Glomerular visceral epithelial cell (primary cell): ENCODE data around the gene MDC1.
A peak's percentile ranks its signal among the peaks of the same experiment; 100 is the strongest.

ENCODE experiments used
- DNase-seq: peaks from one replicate; pipeline ENCODE4 v3.0.0-alpha.2; 2016; ENCODE audit errors: extremely low spot score

Gene MDC1

DNA sequence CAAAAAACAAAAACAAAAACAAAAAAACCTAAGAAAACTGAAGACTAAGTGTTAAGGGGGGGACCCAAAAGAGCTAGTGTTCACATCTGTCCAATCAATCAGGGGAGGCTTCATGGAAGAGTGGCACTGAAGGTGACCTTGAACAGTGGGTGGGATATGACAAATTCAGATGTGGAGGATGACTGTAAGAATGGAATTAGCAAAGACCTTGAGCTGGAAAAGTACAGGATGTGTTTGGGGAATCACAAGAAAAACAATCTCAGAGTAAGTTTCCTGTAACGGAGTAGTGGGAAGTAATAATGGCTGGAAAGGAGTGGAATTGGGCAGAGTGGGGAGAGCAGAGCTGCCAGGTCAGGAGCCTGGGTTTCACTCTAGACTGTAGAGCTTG, 30.2 kb upstream of the MDC1 start:
- no peak for DNase-seq

- DNase-seq = peak; percentile 97
Measured at GRCh38 chr6:30744054-30744805, 27.1 kb upstream of the MDC1 start, which contains the start of gene IER3. IER3 (minus strand) TSS chr6:30744547; CDS start chr6:30744518, 29 bp downstream.

DNA sequence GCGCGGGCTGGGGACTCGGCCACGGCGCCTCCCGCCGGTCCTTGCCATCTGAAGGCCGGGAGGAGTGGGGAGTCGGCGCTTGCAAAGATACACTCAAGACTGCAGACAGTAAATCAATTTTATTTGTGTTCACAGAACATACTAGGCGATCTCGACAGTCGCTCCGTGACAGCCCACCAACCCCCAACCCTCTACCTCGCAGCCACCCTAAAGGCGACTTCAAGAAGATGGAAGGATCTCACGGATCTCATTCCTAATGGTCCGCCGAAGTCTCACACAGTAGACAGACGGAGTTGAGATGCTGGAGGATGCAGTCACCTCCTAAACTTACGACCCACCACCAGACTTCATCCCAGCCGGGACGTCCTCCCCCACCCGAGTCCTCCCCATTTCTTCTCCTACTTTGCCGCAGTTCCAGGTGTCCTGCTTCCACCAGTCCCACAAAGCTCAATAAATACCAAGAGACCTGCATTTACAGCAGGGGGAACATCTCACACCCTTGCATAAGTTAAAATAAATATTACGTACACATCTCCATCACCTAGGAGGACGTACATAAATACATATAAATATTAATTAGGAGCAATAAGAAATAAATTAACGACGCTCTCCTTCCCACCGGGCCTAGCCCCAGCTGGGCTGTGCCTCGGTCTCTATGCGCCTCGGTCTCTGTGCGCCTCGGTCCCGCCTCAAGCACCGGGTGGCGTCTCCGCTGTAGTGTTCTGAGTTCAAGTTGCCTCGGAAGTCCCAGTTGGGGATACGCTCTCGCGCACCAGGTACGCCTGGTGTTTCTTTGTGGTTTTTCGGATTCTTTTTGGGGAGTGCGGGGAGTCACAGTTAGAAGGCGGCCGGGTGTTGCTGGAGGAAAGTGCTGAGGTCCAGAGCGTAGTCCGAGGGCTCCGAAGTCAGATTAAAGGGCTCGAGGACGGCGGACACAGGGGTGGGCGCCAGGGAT, 26.3 kb upstream of the MDC1 start:
- peak; percentile 43 for DNase-seq

DNA sequence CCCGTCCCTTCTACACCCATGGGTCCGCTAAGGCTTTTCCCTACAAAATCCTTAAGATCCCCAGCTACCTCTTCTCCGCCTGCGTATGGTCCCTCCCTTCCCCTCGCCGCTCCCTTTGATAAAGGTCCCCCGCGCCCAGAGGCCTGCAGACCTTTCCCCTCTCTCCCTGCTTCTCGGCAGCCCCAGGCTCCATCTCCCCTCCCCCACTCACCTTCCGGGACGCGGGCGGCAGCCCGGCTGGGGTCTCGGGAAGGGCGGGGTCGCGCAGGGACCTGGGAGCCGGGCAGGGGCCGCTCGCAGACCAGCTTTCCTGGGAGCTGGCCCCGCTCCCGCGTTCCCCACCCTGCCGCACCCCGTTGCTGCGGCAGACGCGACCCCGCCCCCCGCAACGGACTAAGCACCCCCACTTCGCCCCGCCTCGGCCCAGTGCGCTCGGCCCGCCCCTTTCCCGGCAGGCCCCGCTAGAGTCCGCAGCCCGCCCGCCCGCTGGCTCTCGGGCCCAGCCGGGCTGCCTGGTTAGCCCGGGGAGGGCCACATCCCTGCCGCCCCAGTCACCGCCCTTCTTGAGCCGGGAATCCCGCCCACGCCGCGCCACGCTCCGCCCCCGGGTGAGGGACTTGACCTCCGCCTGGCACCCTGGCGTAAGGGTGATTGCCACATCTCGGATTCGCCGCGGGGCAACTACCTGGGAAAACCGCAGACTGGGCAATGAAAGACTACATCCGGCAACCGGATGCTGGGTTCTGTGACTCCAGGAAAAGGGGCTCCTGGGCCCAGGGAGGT, 25.4 kb upstream of the MDC1 start, which contains the start of gene FLOT1:
Gene FLOT1, minus strand, starts transcription at position 372 of the 783 bp plus-strand sequence. CDS start 498 bp downstream, outside the sequence.
- DNase-seq = peak; percentile 99

DNA sequence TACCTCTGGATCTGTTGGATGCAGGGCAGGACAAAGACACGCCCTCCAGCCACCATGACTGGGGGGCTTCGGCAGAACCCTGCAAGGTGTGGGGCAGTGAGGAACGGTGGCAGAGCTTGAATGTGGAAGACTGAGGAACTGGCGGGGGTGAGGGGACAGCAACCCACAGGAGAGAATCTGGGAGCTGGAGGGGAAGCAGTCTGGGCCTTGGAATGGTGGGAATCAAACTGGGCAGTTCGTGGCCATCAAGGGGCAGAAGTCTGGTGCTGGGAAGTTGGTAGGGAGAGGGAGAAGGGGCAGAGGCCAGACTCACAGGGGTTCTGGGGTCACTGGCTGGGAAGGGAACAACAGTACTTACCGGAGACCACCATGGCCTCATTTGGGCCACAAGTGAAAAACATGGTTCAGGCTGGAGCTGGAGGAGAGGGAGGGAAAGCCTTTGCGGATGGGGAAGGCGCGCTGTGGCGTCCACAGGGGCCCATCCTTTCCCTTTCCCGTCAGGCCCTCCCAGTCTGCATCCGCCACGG, 24.8 kb upstream of the MDC1 start:
- DNase-seq = no peak

GRCh38 chr6:30741063-30741779, 24.1 kb upstream of the MDC1 start:
- DNase-seq = peak; percentile 41

DNA sequence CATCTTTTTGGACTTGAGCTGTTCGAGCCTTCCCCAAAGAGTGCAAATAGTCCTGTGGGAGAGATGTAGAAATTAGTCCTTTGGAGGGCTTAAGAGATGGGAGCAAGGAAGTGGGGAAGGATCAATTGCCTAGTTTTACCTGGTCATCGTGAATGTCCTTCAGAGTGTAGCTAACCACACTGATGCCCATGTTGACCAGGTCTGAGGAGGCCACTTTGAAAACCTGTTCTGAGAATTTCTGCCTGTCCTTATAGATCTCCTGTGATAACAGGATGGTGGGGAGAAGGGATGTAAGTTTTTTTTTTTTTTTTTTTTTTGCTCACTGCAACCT, 23.4 kb upstream of the MDC1 start:
- no peak for DNase-seq

DNA sequence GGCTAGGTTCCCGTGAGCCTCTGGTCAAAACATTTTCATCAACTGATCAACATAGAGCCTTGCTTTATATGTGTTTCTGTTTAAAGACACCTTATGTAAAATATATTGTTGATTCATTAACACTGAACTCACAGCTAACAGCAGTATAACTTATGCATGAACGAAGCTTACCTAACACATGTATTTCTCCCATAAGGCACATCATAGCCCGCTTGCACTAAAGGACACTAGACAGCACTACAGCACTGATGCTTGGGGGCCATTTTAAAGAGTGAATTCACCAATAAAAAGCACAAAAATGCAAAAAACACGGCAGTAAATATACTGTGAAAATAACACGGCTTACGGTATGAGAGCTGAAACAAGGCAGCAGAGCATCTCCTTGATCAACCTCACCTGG, 21.5 kb upstream of the MDC1 start:
- DNase-seq = no peak

- DNase-seq = no peak
Measured at GRCh38 chr6:30735668-30736314, 18.7 kb upstream of the MDC1 start.

- no peak for DNase-seq
Measured at GRCh38 chr6:30732237-30732943, 15.3 kb upstream of the MDC1 start.

DNA sequence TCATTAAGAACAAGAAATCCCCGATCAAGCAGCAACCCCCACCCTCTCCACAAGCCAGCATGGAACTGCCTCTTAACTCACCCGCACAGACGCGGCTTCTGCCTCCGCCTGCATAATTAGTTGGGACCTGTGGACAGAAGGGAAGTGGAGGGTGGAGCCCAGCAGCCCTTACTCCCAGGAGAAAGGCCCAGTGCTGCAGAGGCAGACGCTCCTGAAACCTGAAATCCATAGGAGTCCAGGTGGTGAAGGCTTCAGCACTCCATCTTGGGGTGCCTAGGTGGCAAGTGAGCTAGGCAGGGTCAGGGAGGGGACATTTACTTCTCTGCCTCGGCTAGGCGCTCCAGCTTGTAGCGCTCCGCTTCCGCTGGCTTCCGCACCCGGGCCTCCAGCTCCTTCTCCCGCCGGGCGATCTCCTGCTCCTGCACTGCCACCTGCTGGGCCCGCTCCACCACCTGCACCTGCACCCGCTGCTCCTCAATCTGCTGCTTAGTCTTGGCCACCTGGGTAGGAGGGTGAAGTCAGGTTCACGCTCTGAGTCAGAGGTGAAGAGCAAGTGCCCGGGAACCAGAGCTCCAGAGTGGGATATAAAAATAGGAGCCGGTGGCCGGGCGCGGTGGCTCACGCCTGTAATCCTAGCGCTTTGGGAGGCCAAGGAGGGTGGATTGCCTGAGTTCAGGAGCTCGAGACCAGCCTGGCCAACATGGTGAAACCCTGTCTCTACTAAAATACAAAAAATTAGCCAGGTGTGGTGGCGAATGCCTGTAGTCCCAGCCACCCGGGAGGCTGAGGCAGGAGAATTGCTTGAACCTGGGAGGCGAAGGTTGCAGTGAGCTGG, 13.7 kb upstream of the MDC1 start:
- DNase-seq = peak; percentile 84

DNA sequence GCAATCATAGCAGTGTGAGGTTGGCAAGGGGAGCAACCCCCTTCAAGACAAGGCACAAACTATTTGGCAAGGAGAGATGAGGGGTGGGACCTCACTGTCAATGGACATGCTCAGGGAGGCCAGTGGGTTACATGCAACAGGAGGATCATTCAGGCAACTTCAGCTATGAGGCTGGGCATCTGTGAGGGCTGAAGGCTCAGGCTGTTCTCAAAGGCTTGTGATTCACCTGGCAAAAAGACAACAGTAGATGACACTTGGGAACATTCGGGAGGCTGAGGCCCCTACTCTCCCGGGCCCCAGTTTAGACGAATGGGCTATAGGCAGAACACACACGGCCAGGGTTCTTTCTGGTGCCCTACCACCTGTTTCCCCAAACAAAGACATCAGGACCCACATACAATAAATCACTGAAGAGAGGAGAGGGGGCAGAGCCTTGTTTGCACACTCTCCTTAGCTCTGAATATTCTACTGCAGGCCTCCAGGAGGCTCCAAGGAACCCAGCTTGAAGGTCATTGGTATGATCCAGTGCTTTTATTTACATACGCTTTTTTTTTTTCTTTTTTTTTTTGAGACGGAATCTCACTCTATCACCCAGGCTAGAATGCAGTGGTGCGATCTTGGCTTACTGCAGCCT, 11.0 kb upstream of the MDC1 start:
- DNase-seq = no peak

GRCh38 chr6:30726506-30727413, 9.7 kb upstream of the MDC1 start:
- DNase-seq = no peak

DNA sequence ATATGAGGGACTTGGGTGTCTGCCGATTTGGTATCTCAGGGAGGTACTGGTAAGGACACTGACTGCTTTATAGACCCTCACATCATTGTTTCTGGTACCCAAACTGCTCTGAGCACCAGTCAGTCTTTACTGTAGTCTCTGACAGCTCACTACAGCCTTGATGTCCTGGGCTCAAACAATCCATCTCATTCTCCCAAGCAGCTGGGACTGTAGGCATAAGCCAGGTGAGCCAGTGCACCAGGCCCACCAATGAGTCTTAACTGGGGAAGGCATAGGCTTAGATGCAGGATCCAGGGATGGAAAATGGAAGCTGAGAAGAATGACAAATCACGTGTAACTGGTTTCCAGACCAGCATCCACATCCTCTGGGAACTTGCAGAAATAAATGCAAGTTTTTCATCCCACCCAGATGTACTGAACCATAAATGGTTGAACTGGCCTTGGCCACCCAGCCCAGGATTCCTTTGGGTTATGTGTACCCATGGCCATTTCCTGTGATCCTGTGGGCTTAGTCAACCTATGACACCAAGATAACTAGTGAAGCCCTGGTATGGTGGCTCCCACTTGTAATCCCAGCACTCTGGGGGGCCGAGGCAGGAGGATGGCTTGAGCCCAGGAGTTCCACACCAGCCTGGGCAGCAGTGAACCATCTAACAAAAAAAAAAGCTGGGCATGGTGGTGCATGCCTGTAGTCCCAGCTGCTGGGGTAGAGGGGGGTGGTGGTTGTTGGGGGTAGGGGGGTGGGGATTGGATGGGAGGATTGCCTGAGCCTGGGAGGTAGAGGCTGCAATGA, 8.8 kb upstream of the MDC1 start:
- peak; percentile 79 for DNase-seq

GRCh38 chr6:30724906-30725667, 8.0 kb upstream of the MDC1 start:
- DNase-seq = no peak
